ENCODE data around the gene NEUROD2.

NEUROD2 gene

DNA sequence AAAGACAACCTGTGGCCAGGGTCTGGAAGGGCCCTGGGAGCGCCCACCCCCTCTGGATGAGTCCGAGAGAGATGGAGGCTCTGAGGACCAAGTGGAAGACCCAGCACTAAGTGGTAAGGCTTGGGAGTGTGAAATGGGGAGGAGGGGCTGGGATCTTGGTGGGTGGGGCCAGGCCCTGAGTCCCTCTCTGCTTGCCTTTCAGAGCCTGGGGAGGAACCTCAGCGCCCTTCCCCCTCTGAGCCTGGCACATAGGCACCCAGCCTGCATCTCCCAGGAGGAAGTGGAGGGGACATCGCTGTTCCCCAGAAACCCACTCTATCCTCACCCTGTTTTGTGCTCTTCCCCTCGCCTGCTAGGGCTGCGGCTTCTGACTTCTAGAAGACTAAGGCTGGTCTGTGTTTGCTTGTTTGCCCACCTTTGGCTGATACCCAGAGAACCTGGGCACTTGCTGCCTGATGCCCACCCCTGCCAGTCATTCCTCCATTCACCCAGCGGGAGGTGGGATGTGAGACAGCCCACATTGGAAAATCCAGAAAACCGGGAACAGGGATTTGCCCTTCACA lies 28.0 kb upstream of the NEUROD2 start:
- no peak for DNase-seq (ENCODE audit: low read depth in 2 of 2)

DNA sequence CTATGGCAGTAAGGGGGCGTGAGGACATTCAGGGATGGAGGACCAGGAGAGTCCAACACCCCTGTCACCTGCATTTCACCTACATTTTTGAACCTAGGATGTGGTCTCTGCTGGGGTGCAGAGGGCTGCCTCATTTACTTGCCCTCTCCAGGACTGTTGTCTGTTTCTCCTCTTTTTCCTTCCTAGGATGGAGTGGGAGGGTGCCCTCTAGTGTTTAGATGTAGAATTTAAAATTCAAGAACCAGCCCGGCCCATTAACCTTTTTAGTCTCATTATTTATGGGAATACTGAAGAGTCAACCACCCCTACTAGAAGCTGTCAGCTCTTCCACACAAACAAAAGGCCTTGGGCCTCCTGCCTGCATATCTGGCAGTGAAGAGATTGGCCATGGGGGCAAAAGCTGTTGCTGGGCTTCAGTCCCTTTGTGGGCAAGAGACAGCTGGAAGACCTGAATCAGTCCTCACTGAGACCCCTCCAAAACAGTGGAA lies 26.7 kb upstream of the NEUROD2 start:
- no peak for DNase-seq (ENCODE audit: low read depth in 2 of 2)

DNA sequence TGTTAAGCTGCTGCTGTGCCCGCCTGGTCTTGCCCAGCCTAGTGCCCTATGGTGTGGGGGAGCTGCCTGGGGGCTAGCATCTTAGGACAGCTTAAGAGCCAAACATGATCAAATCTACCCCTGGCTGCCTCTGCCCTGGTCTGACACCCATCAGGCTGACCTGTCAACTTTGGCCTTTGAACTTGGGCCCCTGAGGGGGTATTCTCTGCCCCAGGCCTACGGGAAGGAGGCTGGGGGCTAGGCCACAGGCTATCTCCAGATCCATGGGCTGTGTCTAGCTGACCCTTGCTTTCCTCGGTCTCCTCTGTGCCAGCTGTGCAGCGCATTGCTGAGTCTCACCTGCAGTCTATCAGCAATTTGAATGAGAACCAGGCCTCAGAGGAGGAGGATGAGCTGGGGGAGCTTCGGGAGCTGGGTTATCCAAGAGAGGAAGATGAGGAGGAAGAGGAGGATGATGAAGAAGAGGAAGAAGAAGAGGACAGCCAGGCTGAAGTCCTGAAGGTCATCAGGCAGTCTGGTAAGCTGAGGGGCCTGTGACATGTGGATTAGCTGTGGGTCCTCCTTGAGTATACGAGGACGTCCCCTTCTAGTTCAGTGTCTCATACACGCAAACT lies 26.0 kb upstream of the NEUROD2 start:
- no peak for DNase-seq (ENCODE audit: low read depth in 2 of 2)

DNA sequence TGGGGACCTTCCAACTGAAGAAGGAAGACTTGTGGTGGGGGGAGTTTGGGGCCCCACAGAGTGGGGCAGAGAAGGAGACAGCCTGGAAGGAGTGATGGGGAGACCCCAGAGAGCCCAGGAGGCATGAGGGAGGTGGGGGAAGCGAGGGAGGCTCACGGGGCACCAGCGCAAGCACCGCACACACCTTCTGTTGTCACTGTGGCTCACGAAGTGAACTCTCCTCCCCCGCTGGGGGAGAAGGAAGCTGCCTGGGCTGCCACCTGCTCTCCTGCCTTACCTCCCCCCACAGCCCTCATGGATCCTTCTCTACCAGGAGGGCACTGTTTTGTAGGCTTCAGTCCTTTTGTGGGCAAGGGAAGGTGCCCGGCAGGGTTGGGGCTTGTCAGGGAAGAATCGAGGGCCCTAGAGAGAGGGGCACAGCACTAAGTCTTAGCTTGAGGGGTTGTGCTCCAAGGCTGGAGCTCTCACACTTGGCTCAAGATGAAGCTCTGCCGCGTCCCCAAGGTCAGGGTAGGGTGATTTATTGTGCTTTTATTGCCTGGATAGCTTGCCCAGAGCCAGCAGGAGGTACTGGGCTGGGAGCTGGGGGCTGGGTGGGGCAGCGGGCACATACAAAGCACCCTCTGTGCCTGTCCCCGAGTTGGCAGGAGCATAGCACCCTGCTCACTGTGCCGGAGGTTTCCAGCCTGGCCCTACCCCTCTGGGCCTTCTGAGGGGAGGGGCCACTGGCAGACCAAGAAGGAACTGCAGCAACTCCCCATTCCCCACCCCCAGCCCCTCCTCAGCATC lies 24.6 kb upstream of the NEUROD2 start:
- no peak for DNase-seq (ENCODE audit: low read depth in 2 of 2)

DNA sequence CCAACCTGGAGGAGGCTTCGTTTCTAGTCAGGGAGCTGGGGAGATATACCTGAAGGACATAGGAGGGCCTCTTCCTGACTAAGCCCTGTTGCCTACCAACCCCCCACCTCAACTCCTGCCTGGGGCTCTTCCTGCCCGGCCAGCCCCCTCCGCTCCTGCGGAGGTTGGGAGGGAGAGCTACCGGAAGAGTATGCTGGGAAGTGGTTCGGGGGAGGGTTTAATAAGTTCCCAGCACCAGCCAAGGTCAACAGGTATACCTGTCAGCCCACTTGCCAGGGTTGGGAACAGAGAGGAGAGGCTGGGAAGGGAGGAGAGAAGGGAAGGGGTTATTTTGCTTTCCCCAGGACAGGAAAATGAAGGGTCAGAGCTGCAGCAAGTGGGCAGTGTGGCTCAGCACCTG lies 23.7 kb upstream of the NEUROD2 start:
- DNase-seq (ENCODE audit: low read depth in 2 of 2): no peak

DNA sequence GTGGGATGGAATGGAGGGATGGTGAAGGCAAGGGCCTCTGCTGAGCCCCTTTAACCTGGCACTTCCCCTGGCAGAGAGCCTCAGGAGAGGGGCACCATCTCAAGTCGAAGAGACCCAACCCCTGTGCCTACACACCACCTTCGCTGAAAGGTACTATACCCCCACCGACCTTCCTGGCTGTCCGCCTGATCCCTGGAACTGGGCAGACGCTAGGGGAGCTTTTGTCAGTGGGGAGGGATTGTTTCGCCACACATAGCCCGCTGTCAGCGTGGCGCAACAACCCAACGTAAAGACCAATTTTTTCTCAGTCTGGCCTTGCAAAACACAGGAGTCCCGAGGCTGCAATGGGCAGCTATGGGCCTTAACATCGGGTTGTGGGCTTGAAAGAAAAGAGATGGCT lies 22.2 kb upstream of the NEUROD2 start:
- no peak for DNase-seq (ENCODE audit: low read depth in 2 of 2)

DNA sequence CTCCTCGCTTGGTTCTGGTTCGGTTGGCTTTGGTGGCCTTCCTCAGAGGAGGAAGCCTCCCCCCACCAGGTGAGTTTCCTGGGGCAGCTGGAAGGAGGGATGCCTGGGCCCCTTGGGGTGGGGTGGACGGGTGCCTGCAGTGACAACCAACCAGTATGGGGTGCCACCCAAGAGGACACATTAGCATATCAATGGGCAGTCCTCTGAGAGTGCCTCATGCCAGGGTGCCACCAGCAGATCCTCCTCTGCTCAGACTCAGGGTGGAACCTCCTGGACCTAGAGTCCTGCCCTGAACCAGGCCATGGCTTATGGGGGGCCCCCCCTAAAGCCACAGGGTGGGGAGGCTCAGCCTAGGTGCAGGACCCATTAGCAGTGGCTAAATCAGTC lies 21.8 kb upstream of the NEUROD2 start:
- DNase-seq (ENCODE audit: low read depth in 2 of 2): no peak

DNA sequence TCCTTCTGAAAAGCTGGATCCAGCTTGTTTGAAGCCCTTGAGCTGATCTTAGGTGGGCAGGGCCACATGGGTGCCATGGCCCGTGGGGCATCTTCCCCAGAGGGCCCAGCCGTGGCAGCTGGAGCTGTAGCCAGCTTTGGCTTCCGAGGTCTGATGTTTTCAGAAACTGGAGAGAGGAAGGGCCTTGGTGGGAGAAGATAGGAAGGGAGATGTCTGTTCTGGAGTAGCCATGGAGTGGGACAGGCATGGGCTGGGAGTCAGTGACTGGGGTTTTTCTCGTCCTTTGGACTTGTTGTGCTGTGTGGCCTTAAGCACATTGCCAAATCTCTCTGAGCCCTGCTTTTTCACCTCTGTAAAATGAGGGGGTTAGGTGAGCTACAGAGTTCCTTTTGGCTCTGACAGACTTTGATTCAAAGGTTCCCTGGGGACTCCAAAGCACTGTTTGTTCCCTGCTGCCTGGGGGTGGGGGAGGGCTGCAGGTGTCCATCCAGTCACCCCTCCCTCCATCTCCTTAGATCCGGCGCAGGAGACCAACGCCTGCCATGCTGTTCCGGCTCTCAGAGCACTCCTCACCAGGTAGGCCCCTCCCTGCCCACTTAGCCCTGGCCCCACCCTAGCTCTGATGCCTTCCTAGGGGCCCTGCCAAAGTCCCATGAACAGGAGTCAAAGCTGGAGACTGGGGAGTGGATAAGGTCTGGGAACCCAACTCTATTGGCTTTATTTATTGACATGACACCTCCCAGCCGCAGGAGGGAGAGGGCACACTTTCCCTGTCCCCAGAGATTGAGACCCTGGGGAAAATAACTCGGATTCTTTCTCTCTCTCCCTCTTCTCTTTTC lies 21.2 kb upstream of the NEUROD2 start:
- no peak for DNase-seq (ENCODE audit: low read depth in 2 of 2)

DNA sequence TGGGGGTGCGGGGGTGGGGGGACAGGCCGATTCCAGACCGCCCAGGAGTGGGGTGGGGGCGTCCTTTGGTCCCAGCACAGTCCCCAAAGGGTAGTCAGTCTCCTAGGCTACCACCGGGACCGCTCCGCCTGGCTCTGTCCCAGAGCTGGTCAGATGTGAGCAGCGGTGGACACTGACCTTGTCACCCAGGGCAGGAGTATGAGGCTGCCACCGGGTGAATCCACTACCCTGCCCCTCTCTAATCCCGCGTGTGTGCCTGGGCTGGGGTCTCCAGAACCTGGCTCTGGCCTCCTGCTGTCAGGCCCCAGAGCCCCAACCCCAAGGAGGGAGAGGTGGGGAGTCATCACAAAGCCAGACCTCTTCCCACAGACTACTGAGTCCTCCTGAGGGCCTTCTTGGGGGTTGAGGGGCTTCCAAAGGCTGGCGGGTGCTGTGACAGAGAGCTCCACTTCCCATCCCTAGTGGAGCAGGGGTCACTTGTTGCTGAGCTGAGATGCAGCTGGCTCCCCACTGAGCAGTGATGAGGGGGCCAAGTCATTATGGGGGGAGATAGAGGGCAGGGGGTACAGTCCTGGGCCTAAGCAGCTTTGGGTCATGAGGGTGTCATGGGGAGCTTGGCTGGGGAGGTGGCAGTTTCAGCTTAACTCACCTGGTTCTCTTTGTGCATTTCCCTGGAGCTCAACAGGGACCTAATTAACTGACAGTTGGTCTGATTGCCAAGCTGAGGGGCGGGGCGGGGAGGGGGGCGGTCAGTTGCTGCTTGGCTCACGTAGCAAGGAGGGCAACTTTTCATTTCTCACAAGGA lies 20.2 kb upstream of the NEUROD2 start:
- DNase-seq (ENCODE audit: low read depth in 2 of 2): no peak

DNA sequence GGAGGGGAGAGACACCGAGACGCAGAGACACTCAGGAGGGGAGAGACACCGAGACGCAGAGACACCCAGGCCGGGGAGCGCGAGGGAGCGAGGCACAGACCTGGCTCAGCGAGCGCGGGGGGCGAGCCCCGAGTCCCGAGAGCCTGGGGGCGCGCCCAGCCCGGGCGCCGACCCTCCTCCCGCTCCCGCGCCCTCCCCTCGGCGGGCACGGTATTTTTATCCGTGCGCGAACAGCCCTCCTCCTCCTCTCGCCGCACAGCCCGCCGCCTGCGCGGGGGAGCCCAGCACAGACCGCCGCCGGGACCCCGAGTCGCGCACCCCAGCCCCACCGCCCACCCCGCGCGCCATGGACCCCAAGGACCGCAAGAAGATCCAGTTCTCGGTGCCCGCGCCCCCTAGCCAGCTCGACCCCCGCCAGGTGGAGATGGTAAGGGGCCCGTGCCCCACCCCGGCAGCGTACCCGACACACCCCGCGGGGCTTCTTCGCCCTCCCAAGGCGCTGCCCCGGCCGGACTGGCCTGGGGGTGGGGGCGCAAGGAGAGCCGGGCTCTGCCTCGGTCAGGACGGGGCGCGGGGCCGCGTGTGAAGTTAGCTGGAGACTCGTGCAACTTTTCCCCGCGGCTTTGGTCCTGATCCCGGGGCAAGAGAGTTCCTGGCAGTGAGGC lies 19.5 kb upstream of the NEUROD2 start:
- DNase-seq (ENCODE audit: low read depth in 2 of 2): no peak

DNA sequence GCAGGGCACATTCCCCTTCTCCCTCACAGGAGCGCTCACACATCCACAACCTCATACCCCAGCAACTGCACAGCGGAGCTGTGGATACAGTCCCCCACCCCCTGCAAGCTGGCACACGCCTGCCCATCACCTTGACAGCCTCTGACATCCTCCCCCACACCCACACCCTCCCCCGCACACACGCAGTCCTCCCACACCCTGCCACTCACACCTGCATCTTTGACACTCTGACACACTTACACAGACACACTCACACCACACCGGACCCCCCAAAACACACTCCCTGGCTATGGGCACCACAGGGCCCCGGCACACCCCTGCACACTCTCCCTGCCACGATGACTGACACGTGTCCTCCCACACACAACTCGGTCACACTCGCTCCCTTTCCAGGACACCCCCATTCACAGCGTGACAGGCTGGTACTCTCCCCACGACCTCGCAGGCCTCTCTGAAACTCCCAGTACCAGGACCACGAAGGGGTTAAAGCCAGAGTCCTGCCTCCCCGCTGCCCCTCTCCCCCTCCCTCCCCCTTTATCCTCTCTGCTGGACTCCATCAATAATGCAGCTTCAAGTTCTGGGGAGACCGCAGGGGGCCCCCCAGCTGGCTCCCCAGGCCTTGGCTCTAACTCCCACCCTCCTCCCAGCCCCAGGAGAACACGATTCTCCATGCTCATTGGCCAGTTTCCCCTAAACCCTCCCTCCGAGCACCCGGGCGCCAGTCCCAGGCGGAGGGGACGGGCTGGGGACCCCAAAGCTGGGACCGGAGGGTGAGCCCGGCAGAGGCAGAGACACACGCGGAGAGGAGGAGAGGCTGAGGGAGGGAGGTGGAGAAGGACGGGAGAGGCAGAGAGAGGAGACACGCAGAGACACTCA lies 18.7 kb upstream of the NEUROD2 start, which contains the start of gene PPP1R1B:
Gene PPP1R1B, plus strand, starts transcription at position 782 of the 876 bp plus-strand sequence. CDS start 441 bp downstream, outside the sequence.
- no peak for DNase-seq (ENCODE audit: low read depth in 2 of 2)

DNA sequence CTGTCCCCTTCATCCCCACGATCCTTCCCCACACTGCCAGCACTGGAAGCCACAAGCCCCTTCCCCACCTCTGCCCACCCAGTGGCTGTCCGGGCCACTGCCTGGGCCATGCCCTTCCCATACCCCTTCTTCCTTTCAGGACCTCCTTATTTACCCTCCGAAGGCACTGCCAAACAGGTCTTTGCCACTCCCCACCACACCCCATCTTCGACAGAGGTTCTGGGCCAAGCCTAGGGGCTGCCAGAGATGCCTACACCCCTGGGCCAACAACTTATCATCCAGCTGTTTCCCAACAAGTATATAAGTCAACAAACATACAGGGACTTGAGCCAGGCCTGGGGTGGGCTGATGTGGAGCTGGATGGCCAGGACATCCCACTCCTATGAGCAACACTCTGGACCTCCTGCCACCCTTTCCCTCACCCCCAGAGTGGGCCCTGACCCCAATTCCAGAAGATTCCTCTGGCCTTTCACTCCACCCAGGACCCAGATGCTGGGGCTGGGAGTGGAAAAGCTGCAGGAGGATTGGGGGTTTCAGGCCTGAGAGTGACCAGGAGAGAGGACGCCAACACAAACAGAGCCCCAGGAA lies 17.6 kb upstream of the NEUROD2 start:
- no peak for DNase-seq (ENCODE audit: low read depth in 2 of 2)

DNA sequence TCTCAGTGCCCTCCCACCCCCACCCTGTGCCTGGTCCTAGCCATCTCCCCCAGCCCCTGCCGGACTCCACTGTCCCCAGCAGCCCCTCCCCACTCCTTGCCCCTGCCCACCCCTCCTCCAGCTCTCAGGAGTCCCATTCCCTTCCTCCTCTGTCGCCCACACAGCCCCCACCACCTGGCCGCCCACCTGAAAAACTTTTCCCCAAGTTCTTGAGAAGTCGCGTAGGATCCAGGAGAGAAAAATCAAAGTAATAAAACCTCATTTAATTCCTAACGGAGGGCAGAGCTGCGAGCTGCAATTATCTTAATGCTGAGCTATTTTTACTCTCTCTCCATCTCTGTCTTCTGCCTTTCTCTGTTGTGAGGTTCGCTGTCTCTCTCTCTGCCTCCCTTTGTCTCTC lies 16.6 kb upstream of the NEUROD2 start:
- no peak for DNase-seq (ENCODE audit: low read depth in 2 of 2)

DNA sequence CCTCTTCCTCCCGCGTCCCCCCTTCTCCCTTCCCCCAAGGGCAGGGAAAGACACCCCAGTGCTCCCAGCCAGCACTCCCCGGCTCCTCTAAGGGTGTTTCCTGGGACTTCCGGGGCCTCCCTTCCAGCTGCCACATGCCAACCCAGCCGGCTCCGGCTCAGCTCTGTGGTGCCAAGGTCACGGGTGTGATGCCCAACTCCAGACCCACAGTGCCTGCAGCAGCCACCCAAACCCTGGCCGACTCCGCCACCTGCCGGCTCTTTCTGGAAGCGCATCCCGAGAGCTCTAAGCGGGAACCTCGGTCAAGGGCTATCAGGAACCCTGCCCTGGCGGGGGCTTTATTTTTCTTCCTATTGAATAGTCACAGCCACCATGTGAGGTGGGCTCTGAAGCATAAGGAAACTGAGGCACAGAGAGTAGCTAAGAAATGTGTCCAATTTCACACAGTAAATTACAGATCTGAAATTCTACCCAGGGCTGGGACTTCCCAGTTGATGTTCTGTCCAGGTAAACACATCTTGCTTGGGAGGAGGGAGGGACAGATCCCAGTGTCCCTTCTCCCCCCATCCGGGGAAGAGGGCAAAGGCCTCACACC lies 15.7 kb upstream of the NEUROD2 start:
- DNase-seq (ENCODE audit: low read depth in 2 of 2): peak; percentile 80 to 86

DNA sequence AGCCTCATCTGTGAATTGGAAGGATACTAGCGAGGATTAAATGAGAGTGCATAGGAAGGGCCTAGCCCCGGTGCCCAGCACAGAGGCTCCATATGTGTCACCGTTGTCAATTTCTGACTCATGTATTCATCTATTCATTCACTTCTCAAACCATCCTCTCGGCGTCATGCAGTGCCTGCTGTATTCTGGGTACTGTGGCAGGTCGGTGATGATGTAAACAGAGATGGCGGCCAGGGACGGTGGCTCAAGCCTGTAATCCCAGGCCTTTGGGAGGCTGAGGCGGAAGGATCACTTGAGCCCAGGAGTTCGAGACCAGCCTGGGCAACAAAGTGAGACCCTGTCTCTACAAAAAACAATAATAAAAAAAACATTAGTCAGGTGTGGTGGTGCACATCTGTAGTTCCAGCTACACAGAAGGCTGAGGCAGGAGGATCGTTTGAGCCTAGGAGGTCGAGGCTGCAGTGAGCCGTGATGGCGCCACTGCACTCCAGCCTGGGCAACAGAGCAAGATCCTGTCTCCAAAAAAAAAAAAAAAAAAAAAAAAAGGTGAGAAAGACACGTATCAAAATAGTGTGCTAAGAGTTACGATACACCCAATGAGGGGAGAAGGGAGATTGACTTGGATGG lies 14.8 kb upstream of the NEUROD2 start:
- DNase-seq (ENCODE audit: low read depth in 2 of 2): peak in 1 of 2 donors; percentile 18

DNA sequence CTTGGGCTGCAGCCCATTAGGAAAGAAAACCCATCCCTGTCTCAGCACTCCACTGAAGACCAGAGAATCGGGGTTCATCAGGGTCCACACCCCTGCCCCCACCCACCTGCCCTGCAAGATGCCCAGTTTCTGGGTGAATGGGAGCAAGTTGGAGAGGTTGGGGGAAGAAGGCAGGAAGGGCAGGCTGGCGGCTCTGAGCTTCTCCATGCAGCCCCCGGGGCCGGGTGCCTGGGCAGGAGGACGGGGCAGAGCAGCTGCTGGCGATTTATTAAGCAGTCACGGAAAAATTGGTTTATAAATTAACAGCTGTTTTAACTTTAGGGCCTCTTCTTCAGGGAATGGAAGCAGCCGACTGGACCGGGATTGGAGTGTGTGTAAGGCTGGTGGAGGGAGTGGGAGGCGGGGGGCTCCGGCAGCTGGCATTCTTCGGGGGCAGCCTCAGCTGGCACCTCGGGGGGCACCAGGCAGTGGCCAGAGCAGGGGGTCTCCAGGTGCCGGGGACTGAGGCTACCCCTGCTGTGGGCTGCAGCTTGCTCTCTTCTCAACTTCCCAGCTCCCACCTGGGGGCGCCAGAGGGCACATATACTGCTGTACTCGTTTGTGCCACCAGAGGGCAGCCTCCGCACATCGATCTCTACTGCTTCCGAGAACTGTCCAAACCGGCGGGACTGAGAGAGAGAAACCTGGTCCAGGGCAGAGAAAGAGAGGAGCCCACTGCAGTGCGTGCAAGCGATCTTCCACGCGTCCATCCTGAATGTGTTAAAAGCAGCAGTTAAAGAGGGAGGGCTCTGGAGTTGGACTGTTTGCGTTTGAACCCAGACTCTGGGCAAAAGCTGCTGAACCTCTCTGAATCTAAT lies 14.0 kb upstream of the NEUROD2 start:
- DNase-seq (ENCODE audit: low read depth in 2 of 2): peak; percentile 73 to 84

DNA sequence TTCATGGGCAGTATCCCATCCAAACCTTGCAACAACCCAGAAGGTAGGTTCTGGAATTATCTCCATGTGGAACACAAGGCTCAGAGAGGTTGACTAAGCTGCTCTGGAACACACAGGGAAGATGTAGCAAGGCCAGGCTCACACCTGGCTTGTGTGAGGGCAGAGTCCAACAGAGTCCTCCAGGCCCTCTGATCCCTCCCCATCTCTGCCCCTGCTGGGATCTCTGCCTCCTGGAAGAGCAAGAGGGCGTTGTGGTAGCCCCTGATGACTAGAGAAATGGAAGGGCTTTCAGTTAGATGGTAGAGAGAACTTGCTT lies 12.0 kb upstream of the NEUROD2 start:
- no peak for DNase-seq (ENCODE audit: low read depth in 2 of 2)
